Measurements from ENCODE around the gene KRTAP10-6.

GRCh38 chr21:44582055-44582454, 10.2 kb downstream of the KRTAP10-6 start:
- no peak for TF ChIP-seq CTCF (IDR thresholded peaks at IDR 0.05)
- TF ChIP-seq POLR2A (IDR thresholded peaks at IDR 0.05): no peak

Measured in testis (tissue), 2 donors.